ENCODE measurements around the gene LCORL.

DNA sequence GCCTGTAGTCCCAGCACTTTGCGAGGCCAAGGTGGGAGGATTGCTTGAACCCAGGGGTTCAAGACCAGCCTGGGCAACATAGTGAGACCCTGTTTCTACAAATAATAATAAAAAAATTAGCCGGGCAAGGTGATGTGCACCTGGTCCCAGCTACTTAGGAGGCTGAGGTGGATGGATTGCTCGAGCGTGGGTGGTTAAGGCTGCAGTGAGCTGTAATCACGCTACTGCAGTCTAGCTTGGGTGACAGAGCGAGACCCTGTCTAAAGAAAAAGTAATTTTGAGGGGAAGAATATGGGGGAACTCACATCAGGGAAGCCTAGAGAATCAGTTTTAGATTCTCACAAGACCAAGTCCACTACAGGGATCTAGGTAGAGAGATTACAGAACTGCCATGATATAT is 28.9 kb upstream of the LCORL start:
- TF ChIP-seq POLR2A (IDR thresholded peaks at IDR 0.05) (no peak), CTCF (IDR thresholded peaks at IDR 0.05) (no peak)
